ELF-1 (cell line): ENCODE results near the gene CCDC88C.

ENCODE experiments used
- DNase-seq: peaks from one replicate; pipeline ENCODE4 v3.0.0-alpha.2; 2016; ENCODE audit warnings: low read depth, low spot score

Gene CCDC88C

DNA sequence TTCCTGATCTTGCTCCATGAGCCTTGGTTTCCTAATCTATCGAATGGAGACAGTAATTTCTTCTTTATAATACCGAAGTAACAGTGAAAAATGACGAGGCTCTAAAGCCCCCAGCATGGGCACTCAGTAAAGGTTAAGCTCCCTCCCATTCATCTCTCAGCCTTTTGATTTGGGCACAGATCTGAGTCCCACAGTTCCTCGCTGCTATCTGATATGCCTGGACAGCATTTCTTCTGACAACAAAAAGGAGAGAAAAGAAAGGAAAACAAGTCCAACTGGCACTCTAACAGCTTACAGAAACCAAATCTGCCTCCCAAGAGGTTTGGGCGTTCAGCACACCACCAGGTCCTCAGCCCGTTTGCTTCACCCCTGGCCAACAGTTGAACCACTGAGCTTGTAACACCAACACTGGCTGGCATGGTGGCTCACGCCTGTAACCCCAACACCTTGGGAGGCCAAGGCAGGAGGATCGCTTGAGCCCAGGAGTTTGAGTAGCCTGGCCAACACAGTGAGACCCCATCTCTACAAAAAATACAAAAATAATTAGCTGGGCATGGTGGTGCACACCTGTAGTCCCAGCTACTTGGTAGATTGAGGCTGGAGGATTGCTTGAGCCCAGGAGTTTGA lies 19.5 kb downstream of the CCDC88C start:
- no peak for DNase-seq

DNA sequence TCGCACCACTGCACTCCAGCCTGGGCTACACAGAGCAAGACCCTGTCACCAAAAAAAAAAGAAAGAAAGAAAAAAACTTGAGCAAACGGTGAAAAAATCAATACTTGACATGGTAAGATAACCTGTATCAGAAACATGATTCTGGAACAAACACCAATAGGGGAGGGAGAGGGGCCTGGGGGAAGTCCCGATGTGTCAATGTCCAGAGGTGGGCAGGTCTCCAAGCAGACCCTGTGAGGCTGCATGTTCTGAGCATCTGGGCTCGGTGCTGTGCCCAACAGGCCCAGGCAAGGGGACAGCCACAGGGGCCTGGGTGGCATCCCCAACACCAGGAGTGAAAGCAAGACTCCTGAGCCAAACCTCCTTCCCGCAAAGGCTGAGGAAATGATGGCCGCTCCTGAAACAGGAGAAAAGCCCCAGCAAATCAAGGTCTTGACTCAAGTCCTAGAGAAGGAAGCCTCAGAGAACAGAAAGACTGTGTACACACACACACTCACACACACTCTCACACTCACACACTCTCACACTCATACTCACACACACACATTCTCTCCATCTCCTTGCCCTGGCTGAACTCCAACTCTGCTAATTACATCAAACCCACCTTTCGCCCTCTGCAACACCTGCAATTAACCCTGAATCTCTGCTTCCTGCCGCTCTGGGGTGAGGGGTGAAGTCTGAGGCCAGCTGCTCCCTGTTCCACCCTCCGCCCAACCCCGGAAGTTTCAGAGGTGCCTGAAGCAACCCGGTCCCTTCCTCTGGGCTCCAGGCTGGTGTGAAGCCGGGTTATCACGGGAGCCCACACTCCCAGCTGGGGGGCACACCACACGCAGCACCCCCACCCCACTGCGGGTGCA lies 20.4 kb downstream of the CCDC88C start:
- no peak for DNase-seq

DNA sequence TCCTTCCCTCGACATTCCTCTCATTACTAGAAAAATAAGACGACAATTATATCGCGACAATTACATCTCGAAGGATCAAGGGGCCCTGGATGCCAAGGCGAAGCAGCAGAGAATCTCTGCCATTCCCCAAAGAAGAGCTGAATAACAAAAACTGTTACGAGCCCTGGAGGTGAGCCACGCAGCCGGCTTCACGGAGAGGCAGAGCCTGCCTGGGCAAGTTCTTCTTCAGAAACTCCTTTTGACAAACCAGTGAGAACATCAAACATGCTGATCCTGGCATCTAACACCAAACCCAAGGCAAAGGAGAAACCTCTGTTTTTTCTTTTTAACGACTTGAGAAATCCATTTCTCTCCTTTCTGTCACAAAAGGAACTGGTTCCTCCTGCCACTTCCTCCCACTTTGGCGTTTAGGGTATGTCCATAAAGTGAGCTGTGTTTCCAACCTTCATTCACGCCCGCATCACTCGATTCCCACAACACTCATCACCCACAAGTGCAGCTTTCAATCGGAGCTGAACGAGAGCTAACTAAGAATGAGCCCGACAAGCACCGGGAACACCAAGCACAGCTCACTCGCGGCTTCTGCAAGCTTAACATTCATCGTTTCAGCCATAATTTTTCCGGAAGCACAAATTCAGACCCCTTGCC lies 21.5 kb downstream of the CCDC88C start:
- DNase-seq = no peak

DNA sequence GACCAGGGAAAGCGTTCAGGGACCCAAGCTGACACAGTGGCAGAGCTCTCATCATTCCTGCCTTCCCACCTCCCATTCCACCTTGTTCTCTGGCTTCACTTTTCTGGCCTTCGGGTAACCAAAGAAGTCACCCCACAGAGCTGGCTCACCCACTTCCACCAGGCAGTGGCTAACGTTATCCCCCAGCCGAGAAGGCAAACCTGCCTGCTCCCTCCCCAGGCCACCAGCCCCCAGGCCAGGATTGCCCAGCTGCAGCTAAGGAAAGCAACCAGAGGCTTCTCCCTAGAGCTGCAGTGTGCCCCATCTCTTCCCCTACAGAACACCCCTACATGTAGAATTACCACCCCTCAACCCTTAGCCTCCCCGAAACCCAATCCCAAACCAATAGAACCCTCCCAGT lies 22.2 kb downstream of the CCDC88C start:
- no peak for DNase-seq

DNA sequence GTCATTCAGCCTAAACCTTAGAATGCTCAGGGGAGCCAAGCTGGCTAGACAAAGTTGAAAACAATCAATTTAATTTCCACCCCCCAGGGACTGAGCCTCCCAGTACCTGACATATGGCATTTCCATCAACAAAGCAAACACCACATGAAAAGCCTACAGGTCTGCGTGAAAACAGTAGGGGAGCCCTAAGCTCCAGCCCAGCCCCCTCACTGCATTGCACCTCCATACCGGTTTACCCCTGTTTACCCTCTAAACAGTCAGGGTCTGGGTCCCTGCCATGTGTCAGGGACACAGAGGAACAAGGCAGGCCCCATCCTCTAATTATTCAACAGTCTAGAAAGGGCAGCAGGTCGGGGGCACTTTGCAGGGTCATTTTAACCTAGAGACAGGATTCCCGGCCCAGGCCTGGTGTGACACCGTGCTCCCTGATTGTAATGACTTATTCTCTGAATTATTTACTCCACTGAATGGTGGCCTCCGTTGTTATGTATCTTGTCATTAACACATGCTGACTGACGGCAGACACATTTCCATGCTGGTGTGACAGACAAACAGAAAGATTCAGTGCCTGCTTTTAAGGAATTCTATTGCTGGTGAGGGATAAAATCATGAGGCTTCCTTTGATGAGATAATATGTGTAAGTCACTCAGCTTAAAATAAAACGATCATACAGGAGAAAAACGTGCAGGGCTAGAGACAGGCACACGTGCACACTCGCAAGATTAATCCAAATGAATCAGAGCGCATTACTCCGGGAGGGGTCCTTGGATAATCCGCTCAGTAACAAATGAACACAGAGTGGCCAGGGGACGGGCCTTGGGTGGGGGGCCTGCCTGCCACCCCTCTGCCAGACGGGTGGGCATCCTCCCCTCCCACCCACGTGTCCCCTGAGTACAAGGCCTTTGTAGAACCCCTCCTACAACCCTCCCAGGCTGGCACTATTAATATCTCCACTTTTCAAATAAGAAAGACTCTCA lies 23.2 kb downstream of the CCDC88C start:
- DNase-seq = no peak

DNA sequence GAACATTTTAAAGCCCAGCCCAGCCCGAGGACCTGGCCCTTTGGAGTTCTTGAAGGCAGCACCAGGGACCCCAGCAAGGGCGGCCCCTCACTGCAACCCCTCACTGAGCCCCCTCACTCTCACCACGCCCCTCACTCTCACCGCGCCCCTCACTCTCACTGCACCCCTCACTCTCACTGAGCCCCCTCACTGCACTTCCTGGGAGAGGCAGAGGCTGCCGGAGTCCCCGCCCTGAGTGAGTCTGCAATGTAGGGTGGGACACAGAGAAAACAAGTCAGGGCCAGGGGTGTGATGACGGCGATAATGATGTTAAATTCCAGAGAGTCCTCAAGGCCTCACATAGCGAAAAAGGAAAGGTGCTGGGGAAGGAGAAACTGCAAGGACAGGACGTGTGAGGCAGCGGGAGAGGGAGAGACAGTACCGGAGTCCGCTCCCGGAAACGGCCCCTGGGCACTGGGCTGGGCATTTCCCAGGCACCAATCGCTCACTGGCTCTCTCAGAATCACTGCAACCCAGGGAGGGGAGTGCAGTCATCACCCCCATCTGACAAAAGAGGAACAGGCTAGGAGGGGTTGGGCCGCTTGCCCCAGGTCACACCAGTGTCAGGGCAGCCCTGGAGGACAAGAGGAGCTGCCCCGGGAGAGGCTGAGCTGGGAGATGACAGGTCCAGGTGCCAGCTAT lies 24.9 kb downstream of the CCDC88C start:
- peak; percentile 79 for DNase-seq

DNA sequence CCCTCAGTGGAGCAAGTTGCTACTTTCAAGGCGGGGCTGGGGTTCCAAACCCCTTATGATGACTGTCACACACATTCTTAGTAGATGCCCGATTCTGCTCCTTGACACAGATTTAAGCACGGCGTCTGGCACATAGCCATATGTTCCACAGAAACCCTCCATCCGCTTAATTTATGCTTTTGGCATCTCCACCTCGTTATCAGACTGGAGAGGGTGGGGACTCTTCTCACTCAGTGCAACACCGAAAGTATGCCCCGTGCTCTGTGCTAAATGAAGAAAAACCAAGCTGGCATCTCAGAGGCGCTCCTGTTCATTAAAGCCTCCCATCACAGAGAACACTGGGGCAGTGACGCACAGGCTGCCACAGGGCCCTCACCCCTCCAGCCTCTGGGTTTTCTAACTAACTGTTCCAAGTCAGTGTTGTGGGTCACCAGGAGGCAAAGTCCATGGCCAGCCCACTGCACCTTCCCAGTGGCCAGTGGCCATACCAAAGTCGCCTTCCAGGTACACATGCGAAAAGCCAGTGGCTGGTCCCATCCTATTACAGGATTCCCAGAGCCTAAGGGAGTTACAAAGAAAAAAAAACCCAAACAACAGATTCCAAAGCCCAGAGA lies 27.3 kb downstream of the CCDC88C start:
- DNase-seq = no peak

DNA sequence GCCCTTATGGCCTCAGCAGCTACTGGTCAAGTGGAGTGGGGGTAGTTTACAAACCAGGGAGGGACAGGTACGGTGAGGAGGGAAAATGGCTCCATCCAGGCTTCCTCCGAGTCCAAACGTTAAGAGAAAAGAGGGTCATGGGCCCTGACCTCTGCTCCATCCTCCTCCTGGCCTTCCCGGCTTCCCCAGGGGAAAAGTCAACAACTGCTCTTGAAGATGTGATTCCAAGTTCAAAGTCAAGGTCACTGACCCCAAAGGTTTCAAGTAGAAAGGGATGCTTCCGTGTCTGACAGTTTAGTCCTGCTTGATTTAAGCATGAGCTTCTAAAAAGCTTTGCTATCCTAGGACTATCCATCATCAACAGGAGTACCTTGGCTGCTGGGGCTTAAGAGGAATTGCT lies 28.5 kb downstream of the CCDC88C start:
- DNase-seq = no peak

DNA sequence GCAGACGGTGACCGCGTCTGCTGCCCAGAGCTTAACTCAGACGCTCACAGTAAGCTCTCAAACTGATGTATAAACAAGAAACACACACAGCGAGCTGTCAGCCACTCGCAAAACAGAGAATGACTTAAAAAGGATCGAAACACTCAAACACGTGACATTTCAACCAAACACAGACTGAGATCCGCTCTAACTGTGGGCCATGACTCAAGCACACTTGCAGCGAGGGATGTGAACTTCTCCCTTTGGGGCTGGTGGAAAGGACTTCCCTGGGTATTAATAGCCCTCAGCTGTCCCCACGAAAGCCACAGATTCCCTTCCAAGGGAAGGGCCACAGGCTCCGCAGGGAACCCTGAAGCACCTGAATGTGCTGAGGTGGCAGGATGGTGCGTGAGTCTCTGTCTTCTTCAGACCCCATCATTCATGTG lies 29.1 kb downstream of the CCDC88C start:
- DNase-seq = no peak

DNA sequence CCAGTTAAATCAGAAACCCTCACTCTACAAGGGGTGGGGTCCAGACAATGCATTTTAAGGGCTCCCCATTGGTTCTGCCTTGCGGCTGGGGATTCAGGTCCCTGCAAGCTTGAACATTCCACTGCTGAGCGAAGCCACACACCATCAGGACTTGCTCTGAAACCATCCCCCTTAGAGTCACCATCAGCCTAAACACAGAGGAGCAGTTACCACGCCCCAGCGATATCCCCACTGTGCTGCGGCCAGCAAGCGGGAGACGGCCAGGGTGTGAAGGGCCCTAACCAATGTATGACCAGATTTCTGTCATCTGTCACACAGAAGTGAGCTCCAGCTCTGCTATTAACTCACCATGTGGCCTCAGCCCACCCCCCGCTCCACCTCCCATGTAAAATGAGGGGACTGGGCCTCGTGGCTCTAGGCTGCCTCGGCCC lies 29.7 kb downstream of the CCDC88C start:
- no peak for DNase-seq

DNA sequence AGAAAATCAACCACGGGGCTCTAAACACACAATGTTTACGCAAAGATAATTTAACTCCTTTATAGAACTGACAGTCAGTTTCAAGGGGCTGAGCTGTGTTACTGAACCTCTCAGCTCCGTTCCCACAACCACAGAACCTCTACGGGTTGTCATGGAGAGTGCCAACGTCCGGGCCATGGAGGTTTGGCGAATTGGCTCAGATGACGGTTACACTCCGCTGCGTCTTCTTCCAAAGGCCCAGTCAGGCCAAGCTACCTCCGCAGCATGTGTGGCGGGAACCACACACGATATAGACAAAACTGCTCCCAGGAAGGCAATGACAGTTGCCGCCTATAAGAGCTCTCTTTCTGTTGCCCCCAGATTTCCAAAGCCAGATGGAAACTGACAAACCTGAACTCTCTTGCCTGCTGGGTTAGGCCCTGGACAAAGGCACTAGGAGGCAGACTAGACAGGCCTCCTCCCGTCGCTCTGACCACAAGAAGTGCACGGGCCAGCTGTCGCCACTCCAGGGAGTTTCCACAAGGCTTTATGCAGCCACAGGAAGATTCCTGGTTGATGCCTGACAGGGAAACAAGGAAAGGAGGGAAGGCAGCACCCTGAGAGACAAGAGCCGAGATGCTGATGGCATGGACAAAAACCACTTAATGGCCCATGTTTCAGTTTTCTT lies 30.3 kb downstream of the CCDC88C start:
- no peak for DNase-seq

DNA sequence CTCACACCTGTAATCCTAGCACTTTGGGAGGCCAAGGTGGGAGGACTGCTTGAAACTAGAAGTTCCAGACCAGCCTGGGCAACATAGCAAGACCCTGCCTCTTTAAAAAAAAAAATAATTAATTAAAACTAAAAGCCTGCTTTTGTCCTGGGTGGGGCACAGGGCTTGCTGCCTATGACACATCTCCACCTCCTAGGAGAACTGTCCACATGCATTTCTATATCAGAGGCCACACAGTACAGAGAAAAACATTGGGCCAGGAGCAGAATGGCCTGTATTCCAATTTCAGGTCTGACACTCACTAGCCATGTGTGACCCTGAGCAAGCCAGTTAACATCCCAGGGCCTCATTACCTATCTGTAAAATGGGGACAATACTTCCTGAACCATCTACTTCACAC lies 31.9 kb downstream of the CCDC88C start:
- DNase-seq = no peak

DNA sequence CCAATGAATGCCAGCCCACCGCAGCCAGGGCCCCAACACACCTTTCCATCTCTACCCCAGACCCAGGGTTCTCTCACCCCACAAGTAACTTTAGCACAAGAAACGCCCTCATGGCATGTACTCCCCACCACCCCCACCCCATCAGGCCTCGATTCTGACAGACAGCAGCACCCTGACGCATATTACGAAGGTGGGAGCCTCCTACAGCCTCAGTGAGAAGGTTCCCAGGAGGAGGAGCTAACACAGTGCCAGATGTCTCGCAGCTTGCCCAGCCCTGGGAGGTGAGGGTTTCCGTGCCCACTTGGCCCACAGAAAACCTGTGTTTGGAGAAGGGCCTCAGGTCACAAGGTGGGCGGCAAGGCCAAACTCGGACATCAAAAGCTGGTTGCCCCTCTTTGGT lies 32.4 kb downstream of the CCDC88C start:
- DNase-seq = no peak

DNA sequence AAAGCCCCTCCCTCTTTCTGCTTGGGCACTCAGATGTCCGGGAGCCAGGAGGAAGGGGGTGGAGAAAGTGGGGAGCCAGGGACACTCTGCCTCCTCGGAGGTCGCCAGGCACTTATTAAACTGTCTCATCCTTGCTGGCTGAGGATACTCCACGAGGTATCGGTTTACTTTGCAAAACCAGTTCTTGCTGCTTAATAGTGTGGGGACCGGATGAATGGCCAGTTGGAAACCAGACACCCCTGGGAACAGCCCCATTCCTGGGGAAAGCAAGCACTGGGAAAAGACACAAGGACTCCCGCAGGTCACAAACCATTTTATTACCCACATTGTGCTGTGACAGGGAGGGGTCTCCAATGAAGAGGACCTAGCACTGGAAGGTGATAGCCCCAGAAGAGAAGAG lies 34.2 kb downstream of the CCDC88C start:
- peak; percentile 67 for DNase-seq

DNA sequence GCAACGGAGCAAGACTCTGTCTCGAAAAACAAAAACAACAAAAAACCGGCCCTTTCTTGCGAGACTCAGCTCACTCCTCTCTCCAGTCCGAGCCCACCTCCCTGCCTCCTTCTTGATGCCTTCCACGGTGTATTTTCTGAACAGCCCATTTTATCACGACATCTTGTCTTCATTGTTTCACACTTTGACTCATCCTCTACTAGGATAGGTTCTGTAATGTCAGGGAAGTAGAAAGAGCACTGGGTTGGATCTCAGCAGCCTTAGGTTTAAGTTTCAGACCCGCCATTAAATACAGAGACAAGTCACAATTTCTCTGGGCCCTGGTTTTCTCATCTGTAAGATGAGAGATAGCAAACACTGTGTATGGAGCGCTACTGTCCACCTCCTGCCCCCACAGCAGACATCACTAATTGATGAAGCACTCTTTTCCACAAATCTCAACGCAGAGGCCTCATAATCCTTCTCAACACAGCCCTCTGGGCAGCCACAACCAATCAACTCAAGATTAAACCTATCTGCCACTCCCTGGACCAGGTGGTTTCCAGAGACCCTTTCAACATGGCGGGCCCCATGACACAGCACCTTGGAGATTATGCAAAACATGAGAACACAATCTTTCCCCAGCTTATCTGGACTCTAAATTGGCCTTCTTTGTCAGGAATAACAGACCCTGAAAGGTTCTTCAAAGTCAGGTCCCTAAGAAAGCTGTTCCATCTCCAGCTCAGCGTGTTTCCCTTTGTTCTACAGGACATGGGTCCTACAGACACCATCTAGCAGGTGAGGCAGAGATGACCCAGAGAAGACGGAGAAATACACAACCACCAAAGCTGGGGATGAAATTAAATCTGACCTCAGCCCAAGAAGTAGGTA lies 35.6 kb downstream of the CCDC88C start:
- no peak for DNase-seq

DNA sequence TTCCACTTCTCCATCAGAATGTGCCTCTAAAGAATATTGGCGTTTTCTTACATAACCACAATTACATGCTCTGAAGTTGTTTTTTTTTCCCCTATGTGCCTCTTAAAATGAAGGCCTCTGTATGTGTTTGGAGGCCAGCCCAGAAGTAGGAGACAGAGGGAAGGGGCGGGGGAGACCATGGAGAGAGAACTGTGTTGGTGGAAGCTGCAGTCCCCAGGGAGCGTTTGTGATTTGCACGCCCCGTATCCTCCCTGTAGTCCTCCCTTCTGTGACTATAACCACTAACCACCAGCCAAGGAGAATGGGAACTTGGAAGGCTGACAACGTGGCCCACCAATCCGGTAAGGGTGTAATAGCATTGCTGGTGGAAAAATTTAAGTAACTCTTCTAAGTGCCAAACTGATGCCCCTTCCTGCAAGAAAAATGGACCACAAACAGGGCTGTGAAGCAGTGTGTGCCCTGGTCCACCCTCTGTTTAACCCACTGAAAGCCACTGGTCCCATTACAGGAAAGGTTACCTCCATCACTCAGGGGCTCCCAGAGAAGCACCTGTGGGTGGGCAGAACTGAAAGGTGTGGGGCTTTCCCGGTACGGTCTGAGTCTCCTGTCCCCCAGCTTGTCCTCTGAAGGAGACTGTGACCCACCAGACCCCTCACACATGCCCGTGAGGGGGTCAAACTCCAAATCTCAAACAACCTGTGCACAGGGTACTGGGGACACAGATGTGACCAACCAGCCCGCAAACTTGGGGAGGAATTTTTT lies 36.8 kb downstream of the CCDC88C start:
- no peak for DNase-seq

DNA sequence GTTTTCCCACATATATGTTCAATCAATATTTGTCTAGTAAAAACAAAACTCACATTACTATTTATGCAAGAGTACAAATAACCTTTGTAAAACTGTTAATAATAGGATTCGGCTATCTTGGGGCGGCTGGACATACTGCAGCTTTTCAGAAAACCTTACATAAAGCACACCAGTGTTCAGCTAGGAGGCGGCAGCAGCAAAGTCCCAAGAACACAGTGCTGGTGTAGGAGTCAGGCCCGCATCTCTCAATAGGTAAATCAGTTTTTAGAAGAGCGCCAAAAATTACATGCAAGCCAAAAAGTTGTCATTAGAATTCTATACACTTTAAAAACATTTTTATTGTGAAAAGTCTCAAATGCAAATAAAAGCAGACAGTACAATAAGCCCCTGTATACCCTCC lies 37.5 kb downstream of the CCDC88C start:
- DNase-seq = no peak

DNA sequence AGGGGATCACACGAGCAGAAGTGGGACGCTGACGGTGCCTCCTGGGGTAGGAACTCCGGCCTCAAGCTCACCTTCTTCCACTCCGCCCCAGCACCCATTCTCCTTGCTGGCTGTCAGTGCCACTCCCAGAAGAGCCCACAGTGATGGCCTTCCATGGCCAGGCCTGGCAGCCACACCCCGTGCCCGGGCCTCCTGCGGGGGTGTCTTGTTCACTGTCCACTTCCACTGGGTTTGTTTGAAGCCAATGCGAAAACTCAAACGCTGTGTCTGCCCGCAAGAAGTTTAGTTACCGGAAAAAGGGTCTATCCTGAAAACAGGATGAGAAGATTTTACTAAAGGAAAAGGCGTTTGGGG lies 38.1 kb downstream of the CCDC88C start:
- no peak for DNase-seq
